Measurements from ENCODE around the gene ADAMTSL1. TPM values are rescaled to one million over a fixed set of nuclear protein-coding genes. Genes with fewer than 3 reads are reported as not detected.

ADAMTSL1 gene
- total and polyA plus RNA-seq, 2 donors (not counting 3 experiments of a cell fraction or from before 2014, with no cell fraction given): 15.0 to 18.4 TPM

GRCh38 chr9:18682907-18683306 is 209.0 kb downstream of the ADAMTSL1 start:
- CTCF ChIA-PET: interaction anchor here (0.9 to 1.9 kb wide), 3 partner anchors 50 to 491 kb away, joined by 3 to 7 read pairs (median 3); no protein-coding TSS in a partner anchor
- Histone ChIP-seq H4K20me1 (replicated peaks; ENCODE audit: control insufficient read depth, extremely low read depth, insufficient read depth, low read length) (no peaks in the 10 kb centered on the region), H2AFZ (ENCODE audit: low read depth, low read length) (no peak overlapping the region), H3K9me3 (replicated peaks; ENCODE audit: control insufficient read depth, insufficient read depth, low read length) (no peaks in the 10 kb centered on the region), H3K79me2 (ENCODE audit: control insufficient read depth, insufficient read depth, low read length) (no peaks in the 10 kb centered on the region), H3K4me3 (replicated peaks in 1 of 3; ENCODE audit: insufficient read depth in 1 of 3, low read depth in 1 of 3, low read length in 3 of 3) (no peak overlapping the region), H3K27ac (ENCODE audit: insufficient read depth, low read depth, low read length) (no peak overlapping the region), H3K4me1 (ENCODE audit: control insufficient read depth, extremely low read depth, insufficient read depth, low read length) (no peaks in the 10 kb centered on the region), H3K27me3 (ENCODE audit: control insufficient read depth in 2 of 2, insufficient read depth in 2 of 2, low read length in 2 of 2) (no peaks in the 10 kb centered on the region), H3K36me3 (ENCODE audit: control insufficient read depth in 2 of 2, extremely low read depth in 1 of 2, insufficient read depth in 2 of 2, low read length in 2 of 2) (no peaks in the 10 kb centered on the region), H3K4me2 (ENCODE audit: insufficient read depth, low read length) (no peak overlapping the region), H3K9ac (replicated peaks; ENCODE audit: extremely low read depth, insufficient read depth, low read length) (no peak overlapping the region), H3K9me1 (replicated peaks; ENCODE audit: control insufficient read depth, extremely low read depth, insufficient read depth, low read length) (peaks cover 4% of the 10 kb centered on the region)
- dilution Hi-C loops (cut with MboI; ENCODE audit: extremely low pct_ligation_motif_present, low sequenced_read_pairs): no loop called here
- POLR2A ChIA-PET: no interaction called here
- DNase-seq (ENCODE audit: low read depth, low spot score) (no peak), FAIRE-seq (no peak)
- TF ChIP-seq GATA2 (IDR thresholded peaks at IDR 0.05; ENCODE audit: insufficient read depth, insufficient read length, low read depth, low read length) (no peak), MAX (IDR thresholded peaks at IDR 0.05; ENCODE audit: insufficient read depth, insufficient read length) (no peak), MYC (IDR thresholded peaks at IDR 0.05; ENCODE audit: low read depth, low read length) (no peak), FOS (IDR thresholded peaks at IDR 0.05; ENCODE audit: borderline replicate concordance, insufficient read depth, low read length) (no peak), EZH2 (IDR thresholded peaks at IDR 0.05; ENCODE audit: borderline replicate concordance, low read depth, low read length, severe bottlenecking) (no peak), POLR2AphosphoS5 (IDR thresholded peaks at IDR 0.05; ENCODE audit: insufficient read depth, low read depth, low read length) (no peak), POLR2A (IDR thresholded peaks at IDR 0.05; ENCODE audit: low read depth, low read length) (no peak), CTCF (IDR thresholded peaks at IDR 0.05; ENCODE audit: extremely low read depth in 1 of 2, insufficient read depth in 1 of 2, low read depth in 1 of 2, low read length in 2 of 2) (no peak), JUN (IDR thresholded peaks at IDR 0.05; ENCODE audit: borderline replicate concordance, insufficient read depth, insufficient read length, low read depth) (no peak)
- no TSS peak for BruUV-seq (replicated peaks)
- intact Hi-C loops (cut with micrococcal nuclease): no loop called here
